GM23338 (cell line): ENCODE data around the gene AGRN. TPM values are rescaled to one million over a fixed set of nuclear protein-coding genes. Genes with fewer than 3 reads are reported as not detected.

Experiments used
- ATAC-seq: fragments of 200-7000 bp; cut with Tn5 transposase; 3 replicates; pipeline ENCODE4 v1.9.1; 2020
- DNase-seq: peaks from one replicate; pipeline ENCODE4 v3.0.0-alpha.2; 2015; ENCODE audit warnings: low spot score
- H2AFZ ChIP-seq: fragments of 200-600 bp; sonication (generic); 2 replicates; pipeline ENCODE4 v1.8.0; 2016; ENCODE audit warnings: antibody characterized with exemption, mild to moderate bottlenecking, moderate library complexity
- H3F3A ChIP-seq: fragments of 200-600 bp; sonication (generic); replicated peaks from 2 replicates; pipeline ENCODE4 v1.8.0; 2017; ENCODE audit warnings: antibody characterized with exemption, mixed run types, low read depth
- H3K27ac ChIP-seq: fragments of 200-600 bp; sonication (generic); 2 replicates; pipeline ENCODE4 v1.6.1; 2016; ENCODE audit warnings: low read depth
- H3K27me3 ChIP-seq: fragments of 200-600 bp; sonication (generic); 2 replicates; pipeline ENCODE4 v1.8.0; 2016; ENCODE audit warnings: mild to moderate bottlenecking, mixed run types, moderate library complexity; ENCODE audit not compliant: insufficient read depth
- H3K36me3 ChIP-seq: fragments of 200-600 bp; sonication (generic); 2 replicates; pipeline ENCODE4 v1.8.0; 2016; ENCODE audit warnings: mild to moderate bottlenecking; ENCODE audit not compliant: insufficient read depth
- H3K4me1 ChIP-seq: fragments of 200-600 bp; sonication (generic); 2 replicates; pipeline ENCODE4 v1.8.0; 2016; ENCODE audit warnings: mild to moderate bottlenecking, moderate library complexity; ENCODE audit not compliant: insufficient read depth
- H3K4me2 ChIP-seq: fragments of 200-600 bp; sonication (generic); 2 replicates; pipeline ENCODE4 v1.7.1; 2017; ENCODE audit warnings: mixed run types
- H3K4me3 ChIP-seq: fragments of 200-600 bp; sonication (generic); 2 replicates; pipeline ENCODE4 v1.6.1; 2016; ENCODE audit warnings: mixed run types
- H3K79me2 ChIP-seq: fragments of 200-600 bp; sonication (generic); replicated peaks from 2 replicates; pipeline ENCODE4 v1.8.0; 2017; ENCODE audit warnings: mild to moderate bottlenecking; ENCODE audit not compliant: insufficient read depth
- H3K9me2 ChIP-seq: fragments of 200-600 bp; sonication (generic); 2 replicates; pipeline ENCODE4 v1.8.0; 2017; ENCODE audit not compliant: insufficient read depth
- H4K20me1 ChIP-seq: fragments of 200-600 bp; sonication (generic); replicated peaks from 2 replicates; pipeline ENCODE4 v1.8.0; 2017; ENCODE audit warnings: mild to moderate bottlenecking; ENCODE audit not compliant: insufficient read depth
- H3K27ac Mint-ChIP-seq: 2 replicates; pipeline ENCODE4 v1.8.0; 2020; ENCODE audit warnings: inconsistent platforms, mild to moderate bottlenecking, moderate library complexity, mixed read lengths
- H3K27me3 Mint-ChIP-seq: 3 replicates; pipeline ENCODE4 v1.8.0; 2022; ENCODE audit warnings: low read depth, mild to moderate bottlenecking, moderate library complexity, mixed read lengths, inconsistent platforms; ENCODE audit not compliant: insufficient read depth, poor library complexity
- H3K36me3 Mint-ChIP-seq: 3 replicates; pipeline ENCODE4 v1.8.0; 2021; ENCODE audit warnings: low read depth, mild to moderate bottlenecking, inconsistent platforms, moderate library complexity, mixed read lengths
- H3K4me1 Mint-ChIP-seq: 3 replicates; pipeline ENCODE4 v1.8.0; 2020; ENCODE audit warnings: mild to moderate bottlenecking, inconsistent platforms, mixed read lengths
- H3K4me3 Mint-ChIP-seq: 3 replicates; pipeline ENCODE4 v1.8.0; 2021; ENCODE audit warnings: moderate library complexity, mild to moderate bottlenecking, inconsistent platforms, mixed read lengths
- H3K9me3 Mint-ChIP-seq: 3 replicates; pipeline ENCODE4 v1.8.0; 2020; ENCODE audit warnings: moderate library complexity, mild to moderate bottlenecking, inconsistent platforms, mixed read lengths
- CTCF ChIP-seq, 2 experiments: fragments of 200-600 bp in 1 of 2; sonication (generic) in 1 of 2; conservative IDR thresholded peaks; 2 replicates each; pipeline versions ENCODE4 v1.5.1 to v1.6.1; 2016 to 2017; ENCODE audit warnings: antibody characterized with exemption in 2 of 2, low read depth in 2 of 2, mild to moderate bottlenecking in 2 of 2, moderate library complexity in 1 of 2
- EZH2 ChIP-seq: fragments of 200-600 bp; sonication (generic); IDR thresholded peaks from one replicate; pipeline ENCODE4 v1.8.0; 2017; ENCODE audit warnings: antibody characterized with exemption, mild to moderate bottlenecking, low read depth; ENCODE audit not compliant: unreplicated experiment
- EZH2phosphoT487 ChIP-seq: fragments of 200-600 bp; sonication (generic); IDR thresholded peaks from one replicate; pipeline ENCODE4 v1.8.1; 2018; ENCODE audit warnings: antibody characterized with exemption; ENCODE audit not compliant: unreplicated experiment
- JUNB ChIP-seq: IDR thresholded peaks from one replicate; pipeline ENCODE4 v1.6.1; 2016; ENCODE audit warnings: antibody characterized with exemption; ENCODE audit not compliant: unreplicated experiment
- NANOG ChIP-seq: IDR thresholded peaks from 2 replicates; pipeline ENCODE4 v1.6.1; 2016; ENCODE audit warnings: antibody characterized with exemption, borderline replicate concordance
- POLR2AphosphoS5 ChIP-seq: IDR thresholded peaks from 2 replicates; pipeline ENCODE4 v1.6.1; 2016; ENCODE audit warnings: antibody characterized with exemption, low read depth
- STAT1 ChIP-seq: IDR thresholded peaks from one replicate; pipeline ENCODE4 v1.6.1; 2016; ENCODE audit warnings: antibody characterized with exemption; ENCODE audit not compliant: unreplicated experiment
- ZNF331 ChIP-seq: fragments of 250-450 bp; sonication (Bioruptor Pico); IDR thresholded peaks from 2 replicates; pipeline ENCODE4 v1.5.0; 2020; ENCODE audit warnings: low read depth, mild to moderate bottlenecking, moderate library complexity
- polyA plus RNA-seq: library from polyadenylated mRNA; unstranded; fragments of >200 nt; fragmentation: Nextera tagmentation; extraction: Ambion mirVana; gene quantifications from 2 replicates; pipeline ENCODE4 v1.2.1, GENCODE V29; 2016
- total RNA-seq: library from RNA; depleted of rRNA; stranded (reverse); fragments of >200 nt; shearing (Covaris generic); gene quantifications from 2 replicates; pipeline ENCODE4 v1.2.3, GENCODE V29; 2014
- TF ChIP-seq, protein P1 (sequence below): IDR thresholded peaks from 2 replicates; pipeline ENCODE4 v1.6.1; 2016; ENCODE audit warnings: antibody characterized with exemption

Gene AGRN
- total and polyA plus RNA-seq, 2 experiments from 2014 or later: 12.3 to 185 TPM

DNA sequence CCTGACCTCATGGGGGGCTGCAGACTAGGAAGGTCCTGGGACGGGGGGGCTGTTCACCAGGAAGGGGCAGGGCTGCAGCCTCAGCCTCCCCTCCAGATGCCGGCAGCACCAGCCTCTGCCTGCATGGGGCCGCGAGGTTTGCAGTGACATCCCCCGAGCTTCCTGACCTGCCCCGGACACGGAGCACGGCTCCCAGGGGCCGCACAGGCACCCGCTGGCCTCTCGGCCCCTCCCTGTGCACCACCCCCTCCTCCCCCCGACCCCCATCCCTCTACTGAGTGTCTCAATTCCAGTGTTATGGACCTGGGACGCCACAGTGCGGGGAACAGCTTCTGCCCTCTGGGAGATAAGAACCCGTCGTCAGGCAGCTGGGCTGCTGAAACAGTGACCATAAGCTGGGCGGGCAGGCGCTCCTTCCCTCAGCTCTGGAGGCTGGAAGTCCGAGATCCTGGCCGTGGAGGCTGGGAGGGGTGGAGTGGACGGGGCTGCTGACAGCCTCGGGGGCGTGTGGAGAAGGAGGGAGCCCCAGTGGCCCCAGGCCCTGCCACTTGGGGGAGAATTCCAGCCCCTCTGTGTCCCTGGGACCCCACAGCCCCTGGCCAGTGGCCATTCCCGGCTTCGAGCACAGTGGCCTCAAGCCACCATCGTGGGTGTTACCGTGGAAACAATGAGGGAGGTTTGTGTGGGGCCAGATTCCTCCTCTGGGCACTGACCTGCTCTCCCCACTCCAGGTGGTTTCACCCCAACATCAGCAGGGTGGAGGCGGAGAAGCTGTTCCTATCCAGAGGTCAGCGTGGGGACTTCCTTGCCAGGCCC lies 42.6 kb downstream of the AGRN start:
- no peak overlapping the region for H3K27ac ChIP-seq
- H3K4me3 ChIP-seq: no peak overlapping the region
- H3K4me2 ChIP-seq: no peak overlapping the region
- H3F3A ChIP-seq: 0 out of 2 replicates have a peak, but pooled peaks cover 5% of the 10 kb centered on the region
- TF ChIP-seq ZNF331: no peak
- TF ChIP-seq, protein P1, sequence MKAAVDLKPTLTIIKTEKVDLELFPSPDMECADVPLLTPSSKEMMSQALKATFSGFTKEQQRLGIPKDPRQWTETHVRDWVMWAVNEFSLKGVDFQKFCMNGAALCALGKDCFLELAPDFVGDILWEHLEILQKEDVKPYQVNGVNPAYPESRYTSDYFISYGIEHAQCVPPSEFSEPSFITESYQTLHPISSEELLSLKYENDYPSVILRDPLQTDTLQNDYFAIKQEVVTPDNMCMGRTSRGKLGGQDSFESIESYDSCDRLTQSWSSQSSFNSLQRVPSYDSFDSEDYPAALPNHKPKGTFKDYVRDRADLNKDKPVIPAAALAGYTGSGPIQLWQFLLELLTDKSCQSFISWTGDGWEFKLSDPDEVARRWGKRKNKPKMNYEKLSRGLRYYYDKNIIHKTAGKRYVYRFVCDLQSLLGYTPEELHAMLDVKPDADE: no peak
- no peak for TF ChIP-seq NANOG
- TF ChIP-seq POLR2AphosphoS5: no peak
- no peak for TF ChIP-seq JUNB
- TF ChIP-seq EZH2phosphoT487: no peak
- H3K27me3 ChIP-seq: peaks cover 49% of the 10 kb centered on the region
- no peaks in the 10 kb centered on the region for H3K79me2 ChIP-seq
- no peaks in the 10 kb centered on the region for H3K9me2 ChIP-seq
- Mint-ChIP-seq H3K4me3 (no peak overlapping the region), H3K9me3 (no peaks in the 10 kb centered on the region), H3K27me3 (peaks cover 45% of the 10 kb centered on the region), H3K27ac (no peak overlapping the region), H3K36me3 (no peaks in the 10 kb centered on the region), H3K4me1 (peaks cover 3% of the 10 kb centered on the region; the same call in 2 of the 3 replicates)
- ATAC-seq (no peak), DNase-seq (no peak)
- H4K20me1 ChIP-seq: no peaks in the 10 kb centered on the region; the same call in 1 of the 2 replicates
- no peak overlapping the region for H2AFZ ChIP-seq
- peaks cover 5% of the 10 kb centered on the region; the same call in 1 of the 2 replicates for H3K4me1 ChIP-seq
- H3K36me3 ChIP-seq: no peaks in the 10 kb centered on the region

DNA sequence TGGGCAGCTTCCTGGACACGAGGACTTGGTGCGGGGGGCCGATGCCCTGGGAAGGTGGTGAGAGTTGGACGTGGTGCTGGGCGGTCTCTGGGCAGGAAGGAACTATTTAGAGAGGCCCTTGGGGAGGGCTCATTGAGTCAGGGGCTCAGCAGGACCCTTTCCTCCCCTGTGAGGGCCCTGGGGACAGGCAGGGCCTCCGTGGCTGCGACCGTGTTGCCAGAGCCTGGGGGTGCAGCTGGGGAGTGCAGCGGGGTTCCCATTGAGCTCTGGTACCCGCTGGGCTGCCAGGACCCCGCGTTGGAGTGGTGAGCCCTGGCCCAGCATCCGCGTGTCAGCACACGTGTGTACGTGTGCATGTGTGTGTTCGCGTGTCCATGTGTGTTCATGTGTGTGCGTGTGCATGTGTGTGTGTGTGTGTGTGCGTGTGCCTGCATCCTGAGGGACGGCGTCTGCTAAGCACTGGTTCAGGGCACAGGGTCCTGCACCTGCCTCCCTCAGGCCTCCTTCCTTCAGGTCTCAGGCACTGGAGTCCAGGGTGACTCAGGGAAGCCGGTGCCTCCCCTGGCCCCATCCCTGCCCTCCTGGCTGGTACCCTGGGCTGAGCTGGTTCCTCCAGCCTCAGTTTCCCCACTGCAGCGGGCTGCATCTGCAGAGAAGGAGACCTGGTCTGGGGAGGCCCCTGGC lies 43.5 kb downstream of the AGRN start:
- Mint-ChIP-seq H3K36me3 (no peaks in the 10 kb centered on the region), H3K4me1 (peaks cover under 1% of the 10 kb centered on the region; the same call in 1 of the 3 replicates), H3K27me3 (peaks cover 41% of the 10 kb centered on the region), H3K27ac (no peak overlapping the region), H3K9me3 (no peaks in the 10 kb centered on the region), H3K4me3 (no peak overlapping the region)
- no peak for DNase-seq
- peaks cover 45% of the 10 kb centered on the region for H3K27me3 ChIP-seq
- peaks cover 11% of the 10 kb centered on the region; the same call in 1 of the 2 replicates for H3K4me1 ChIP-seq
- no peaks in the 10 kb centered on the region for H3K36me3 ChIP-seq
- 0 out of 2 replicates have a peak, but pooled peaks cover 5% of the 10 kb centered on the region for H3F3A ChIP-seq
- H3K4me2 ChIP-seq: no peak overlapping the region
- no peaks in the 10 kb centered on the region for H3K9me2 ChIP-seq
- no peak for ATAC-seq
- TF ChIP-seq CTCF (conservative IDR thresholded peaks at IDR 0.05; ENCODE audit: low read depth in 2 of 2) (no peak), EZH2phosphoT487 (no peak), STAT1 (no peak), ZNF331 (no peak), EZH2 (no peak), NANOG (no peak)
- H3K27ac ChIP-seq: no peak overlapping the region
- no peaks in the 10 kb centered on the region; the same call in 1 of the 2 replicates for H4K20me1 ChIP-seq
- no peak overlapping the region for H2AFZ ChIP-seq
- no peak overlapping the region for H3K4me3 ChIP-seq
- H3K79me2 ChIP-seq: no peaks in the 10 kb centered on the region
